ENCODE data around the gene EFTUD2. TPM values are rescaled to one million over a fixed set of nuclear protein-coding genes. Genes with fewer than 3 reads are reported as not detected.

The EFTUD2 gene
- total RNA-seq, 6 experiments from 2014 or later: 29.9 to 42.4 (median 35.1) TPM

DNA sequence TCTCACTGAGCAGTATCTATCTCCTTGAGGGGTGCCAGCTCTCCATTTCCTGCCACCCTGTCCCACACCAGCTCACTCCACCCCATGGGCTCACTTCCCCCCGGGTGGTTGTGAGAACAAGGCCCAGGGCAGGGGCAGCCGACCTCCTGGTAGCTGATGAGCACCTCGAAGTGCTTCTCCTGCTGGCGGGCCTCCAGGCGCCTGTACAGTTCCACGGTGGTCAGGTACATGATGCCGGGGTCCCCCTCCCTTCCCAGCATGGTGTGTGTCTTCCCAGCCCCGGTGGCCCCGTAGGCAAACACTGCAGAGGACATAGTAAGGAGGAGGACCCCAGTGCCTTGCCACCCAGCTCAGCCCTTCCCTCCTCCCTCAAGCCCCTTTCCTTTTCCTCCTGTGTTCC, 35.9 kb upstream of the EFTUD2 start:
- intact Hi-C loops (cut with DNase I): no loop called here
- ATAC-seq (no peak), DNase-seq (peak in 1 of 3 donors; percentile 46)
- Histone ChIP-seq H3K9me3 (no peaks in the 10 kb centered on the region), H3K4me3 (no peak overlapping the region), H3K36me3 (no peaks in the 10 kb centered on the region), H3K27me3 (no peaks in the 10 kb centered on the region), H3K4me1 (no peaks in the 10 kb centered on the region), H3K27ac (no peak overlapping the region)
- no peak for TF ChIP-seq POLR2A (IDR thresholded peaks at IDR 0.05)
- TF ChIP-seq, protein P1, sequence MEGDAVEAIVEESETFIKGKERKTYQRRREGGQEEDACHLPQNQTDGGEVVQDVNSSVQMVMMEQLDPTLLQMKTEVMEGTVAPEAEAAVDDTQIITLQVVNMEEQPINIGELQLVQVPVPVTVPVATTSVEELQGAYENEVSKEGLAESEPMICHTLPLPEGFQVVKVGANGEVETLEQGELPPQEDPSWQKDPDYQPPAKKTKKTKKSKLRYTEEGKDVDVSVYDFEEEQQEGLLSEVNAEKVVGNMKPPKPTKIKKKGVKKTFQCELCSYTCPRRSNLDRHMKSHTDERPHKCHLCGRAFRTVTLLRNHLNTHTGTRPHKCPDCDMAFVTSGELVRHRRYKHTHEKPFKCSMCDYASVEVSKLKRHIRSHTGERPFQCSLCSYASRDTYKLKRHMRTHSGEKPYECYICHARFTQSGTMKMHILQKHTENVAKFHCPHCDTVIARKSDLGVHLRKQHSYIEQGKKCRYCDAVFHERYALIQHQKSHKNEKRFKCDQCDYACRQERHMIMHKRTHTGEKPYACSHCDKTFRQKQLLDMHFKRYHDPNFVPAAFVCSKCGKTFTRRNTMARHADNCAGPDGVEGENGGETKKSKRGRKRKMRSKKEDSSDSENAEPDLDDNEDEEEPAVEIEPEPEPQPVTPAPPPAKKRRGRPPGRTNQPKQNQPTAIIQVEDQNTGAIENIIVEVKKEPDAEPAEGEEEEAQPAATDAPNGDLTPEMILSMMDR (IDR thresholded peaks at IDR 0.05): no peak
- WGBS (ENCODE audit: insufficient coverage, low coverage, low lambda C conversion rate, missing lambda C conversion rate): no CpG with 5 or more reads among the region's 9 CpGs

GRCh38 chr17:44934745-44935105, 35.5 kb upstream of the EFTUD2 start:
- H3K27me3 ChIP-seq: no peaks in the 10 kb centered on the region
- H3K36me3 ChIP-seq: no peaks in the 10 kb centered on the region
- intact Hi-C loops (cut with DNase I): no loop called here
- H3K27ac ChIP-seq: no peak overlapping the region
- 83% methylated on average over 1 of the region's 10 CpGs for WGBS (ENCODE audit: insufficient coverage, low coverage, low lambda C conversion rate, missing lambda C conversion rate)
- TF ChIP-seq, protein P1 (IDR thresholded peaks at IDR 0.05): no peak
- no peak for TF ChIP-seq POLR2A (IDR thresholded peaks at IDR 0.05)
- H3K9me3 ChIP-seq: no peaks in the 10 kb centered on the region
- no peak overlapping the region for H3K4me3 ChIP-seq
- no peaks in the 10 kb centered on the region for H3K4me1 ChIP-seq
- ATAC-seq: no peak
- DNase-seq: peak in 1 of 3 donors; percentile 37

- peak in 1 of 3 donors; percentile 17 for DNase-seq
Measured at GRCh38 chr17:44933824-44934744, 34.8 kb upstream of the EFTUD2 start.

GRCh38 chr17:44932787-44933097, 33.5 kb upstream of the EFTUD2 start:
- H3K36me3 ChIP-seq: no peaks in the 10 kb centered on the region
- intact Hi-C loops (cut with DNase I): no loop called here
- H3K9me3 ChIP-seq: no peaks in the 10 kb centered on the region
- TF ChIP-seq, protein P1 (IDR thresholded peaks at IDR 0.05): no peak
- TF ChIP-seq POLR2A (IDR thresholded peaks at IDR 0.05): no peak
- no peak overlapping the region for H3K4me3 ChIP-seq
- no peak overlapping the region for H3K27ac ChIP-seq
- H3K4me1 ChIP-seq: no peaks in the 10 kb centered on the region
- no peak for ATAC-seq
- no CpG with 5 or more reads among the region's 6 CpGs for WGBS (ENCODE audit: insufficient coverage, low coverage, low lambda C conversion rate, missing lambda C conversion rate)
- DNase-seq: no peak
- no peaks in the 10 kb centered on the region for H3K27me3 ChIP-seq

More at GRCh38 chr17:44933824-44934744, 34.8 kb upstream of the EFTUD2 start:
- Histone ChIP-seq H3K27ac (no peak overlapping the region), H3K4me1 (no peaks in the 10 kb centered on the region), H3K36me3 (no peaks in the 10 kb centered on the region), H3K4me3 (no peak overlapping the region), H3K9me3 (no peaks in the 10 kb centered on the region), H3K27me3 (no peaks in the 10 kb centered on the region)
- WGBS (ENCODE audit: insufficient coverage, low coverage, low lambda C conversion rate, missing lambda C conversion rate): 100% methylated on average over 1 of the region's 34 CpGs
- TF ChIP-seq POLR2A (IDR thresholded peaks at IDR 0.05): no peak
- TF ChIP-seq, protein P1 (IDR thresholded peaks at IDR 0.05): no peak
- intact Hi-C loops (cut with DNase I): no loop called here
- peak in 1 of 4 donors; percentile 10 for ATAC-seq
